SK-N-SH (cell line): ENCODE data around the gene TBC1D21. TPM values are rescaled to one million over a fixed set of nuclear protein-coding genes. Genes with fewer than 3 reads are reported as not detected.
A peak's percentile ranks its signal among the peaks of the same experiment; 100 is the strongest.

Experiments
- CTCF ChIA-PET: fragments of 300-600, 350-600 bp; formaldehyde crosslinking; extraction: SDS; loops from one replicate; lab custom pipeline; 2021; lab: Yijun Ruan, JAX
- POLR2A ChIA-PET: fragments of 350-600 bp; sonication (Branson Sonifier 250); formaldehyde crosslinking; extraction: SDS; loops from one replicate; lab custom pipeline; 2020; ENCODE audit warnings: antibody characterized with exemption, inconsistent platforms; lab: Yijun Ruan, JAX
- DNase-seq: peaks from one replicate; pipeline ENCODE4 v3.0.0; 2012
- H2AFZ ChIP-seq: fragments of 200-600 bp; sonication (generic); 2 replicates; pipeline ENCODE4 v1.8.1; 2016; ENCODE audit warnings: antibody characterized with exemption, mild to moderate bottlenecking, low read depth
- H3F3A ChIP-seq: fragments of 200-600 bp; sonication (generic); replicated peaks from 2 replicates; pipeline ENCODE3; 2016; ENCODE audit warnings: antibody characterized with exemption, mild to moderate bottlenecking; ENCODE audit not compliant: insufficient read depth
- H3K27ac ChIP-seq, 2 experiments: fragments of 200-500 bp in 1 of 2; fragments of 200-600 bp in 1 of 2; sonication (Bioruptor generic) in 1 of 2; sonication (generic), shearing (Covaris generic) in 1 of 2; 2 replicates each; pipeline versions ENCODE4 v1.5.1 to v1.6.1; 2014 to 2016; ENCODE audit warnings: low read depth in 2 of 2, inconsistent platforms in 1 of 2, low read length in 1 of 2, mild to moderate bottlenecking in 1 of 2, mixed read lengths in 1 of 2
- H3K27me3 ChIP-seq: fragments of 200-600 bp; sonication (generic), shearing (Covaris generic); 2 replicates; pipeline ENCODE4 v1.6.1; 2016; ENCODE audit warnings: mixed run types; ENCODE audit not compliant: insufficient read depth
- H3K36me3 ChIP-seq, 2 experiments: fragments of 200-500 bp in 1 of 2; fragments of 200-600 bp in 1 of 2; sonication (Bioruptor generic) in 1 of 2; sonication (generic) in 1 of 2; replicated peaks in 1 of 2; 2 replicates each; pipeline versions ENCODE3 to v1.5.1; 2014 to 2016; ENCODE audit warnings: low read length in 1 of 2, mild to moderate bottlenecking in 1 of 2; ENCODE audit not compliant: insufficient read depth in 2 of 2, control insufficient read depth in 1 of 2
- H3K4me1 ChIP-seq, 2 experiments: fragments of 200-500 bp in 1 of 2; fragments of 200-600 bp in 1 of 2; sonication (Bioruptor generic) in 1 of 2; sonication (generic), shearing (Covaris generic) in 1 of 2; 2 replicates each; pipeline versions ENCODE4 v1.5.1 to v1.6.1; 2014 to 2016; ENCODE audit warnings: low read depth in 1 of 2, low read length in 1 of 2, mixed run types in 1 of 2; ENCODE audit not compliant: insufficient read depth in 2 of 2, control insufficient read depth in 1 of 2
- H3K4me2 ChIP-seq: fragments of 200-600 bp; sonication (generic), shearing (Covaris generic); 2 replicates; pipeline ENCODE4 v1.6.1; 2017; ENCODE audit warnings: mixed run types
- H3K4me3 ChIP-seq, 2 experiments: fragments of 200-500 bp in 1 of 2; fragments of 200-600 bp in 1 of 2; sonication (Bioruptor generic) in 1 of 2; sonication (generic), shearing (Covaris generic) in 1 of 2; 2 replicates each; pipeline versions ENCODE4 v1.5.1 to v1.8.1; 2014 to 2016; ENCODE audit warnings: low read depth in 2 of 2, inconsistent platforms in 1 of 2, low read length in 1 of 2, mild to moderate bottlenecking in 1 of 2, mixed read lengths in 1 of 2, moderate library complexity in 1 of 2
- H3K79me2 ChIP-seq: fragments of 200-600 bp; sonication (generic); 2 replicates; pipeline ENCODE4 v1.8.1; 2017; ENCODE audit warnings: mild to moderate bottlenecking; ENCODE audit not compliant: insufficient read depth
- H3K9ac ChIP-seq: fragments of 200-600 bp; sonication (generic); 2 replicates; pipeline ENCODE4 v1.6.1; 2017; ENCODE audit warnings: mixed run types
- H3K9me2 ChIP-seq: fragments of 200-600 bp; sonication (generic); 2 replicates; pipeline ENCODE4 v1.6.1; 2017; ENCODE audit warnings: mixed run types
- H3K9me3 ChIP-seq: fragments of 200-600 bp; sonication (generic); 2 replicates; pipeline ENCODE4 v1.6.1; 2017; ENCODE audit warnings: mixed run types, mild to moderate bottlenecking, moderate library complexity
- H4K20me1 ChIP-seq: fragments of 200-600 bp; sonication (generic); 2 replicates; pipeline ENCODE4 v1.6.1; 2017; ENCODE audit warnings: mild to moderate bottlenecking, mixed run types; ENCODE audit not compliant: insufficient read depth
- CTCF ChIP-seq: fragments of 200-600 bp; sonication (generic); IDR thresholded peaks from 2 replicates; pipeline ENCODE4 v1.6.1; 2017; ENCODE audit warnings: antibody characterized with exemption, mild to moderate bottlenecking, moderate library complexity
- EP300 ChIP-seq, 2 experiments: IDR thresholded peaks; 2 replicates each; pipeline versions ENCODE4 v1.4.0 to v1.6.1; 2012; ENCODE audit warnings: borderline replicate concordance in 1 of 2, low read depth in 1 of 2, low read length in 1 of 2
- FOSL2 ChIP-seq: IDR thresholded peaks from 2 replicates; pipeline ENCODE4 v1.4.0; 2012; ENCODE audit warnings: low read depth, mild to moderate bottlenecking, moderate library complexity, borderline replicate concordance
- GABPA ChIP-seq: IDR thresholded peaks from 2 replicates; pipeline ENCODE4 v1.4.0; 2012; ENCODE audit warnings: low read depth, mild to moderate bottlenecking
- IRF3 ChIP-seq: fragments of 150-350 bp; IDR thresholded peaks from 2 replicates; pipeline ENCODE4 v1.6.1; 2016; ENCODE audit warnings: mild to moderate bottlenecking, low read depth, low read length
- MAX ChIP-seq: IDR thresholded peaks from 2 replicates; pipeline ENCODE4 v1.4.0; 2012; ENCODE audit warnings: low read depth
- MXI1 ChIP-seq: IDR thresholded peaks from 2 replicates; pipeline ENCODE4 v1.6.1; 2012; ENCODE audit warnings: mild to moderate bottlenecking, low read depth, low read length, improper control_type of control experiment
- NFIC ChIP-seq: IDR thresholded peaks from 2 replicates; pipeline ENCODE4 v1.4.0; 2012; ENCODE audit warnings: borderline replicate concordance
- REST ChIP-seq: IDR thresholded peaks from 2 replicates; pipeline ENCODE4 v1.6.1; 2012; ENCODE audit warnings: mild to moderate bottlenecking, low read depth, low read length, moderate library complexity
- RFX5 ChIP-seq: IDR thresholded peaks from 2 replicates; pipeline ENCODE4 v1.6.1; 2012; ENCODE audit warnings: mild to moderate bottlenecking, improper control_type of control experiment, low read length
- USF2 ChIP-seq: fragments of 150-350 bp; IDR thresholded peaks from 2 replicates; pipeline ENCODE4 v1.6.1; 2017; ENCODE audit warnings: antibody characterized with exemption, low read length, low read depth, borderline replicate concordance
- YY1 ChIP-seq: IDR thresholded peaks from 2 replicates; pipeline ENCODE4 v1.4.0; 2012; ENCODE audit warnings: low read depth, mild to moderate bottlenecking
- WGBS: methylation state at CpG from one replicate; pipeline ENCODE4 v1.1.6; 2017; ENCODE audit warnings: low lambda C conversion rate; 5-methylcytosine and 5-hydroxymethylcytosine counted together
- polyA plus RNA-seq, 3 experiments: library from polyadenylated mRNA; depleted of rRNA; stranded (reverse); fragments of >200 nt; gene quantifications; 2 replicates each; pipeline ENCODE4 v1.2.3, GENCODE V29; 2012

TBC1D21 gene
- polyA plus RNA-seq, 1 of the 3 experiments (the other 2 are of a cell fraction): not detected

- H3K27me3 ChIP-seq: peaks cover 36% of the 10 kb centered on the region
- H2AFZ ChIP-seq: no peak overlapping the region
Observed at GRCh38 chr15:73844356-73844755, 29.0 kb upstream of the TBC1D21 start.

GRCh38 chr15:73845507-73845906 is 27.9 kb upstream of the TBC1D21 start:
- WGBS: 27% methylated on average over 2 of the region's 2 CpGs
- no peak for TF ChIP-seq REST
- TF ChIP-seq MAX: no peak
- no peak for TF ChIP-seq NFIC
- no peak for TF ChIP-seq GABPA
- Histone ChIP-seq H3K79me2 (no peaks in the 10 kb centered on the region), H3K4me2 (no peak overlapping the region), H3F3A (no peaks in the 10 kb centered on the region), H3K27ac (no peak overlapping the region), H4K20me1 (no peaks in the 10 kb centered on the region), H3K9ac (no peak overlapping the region), H3K9me2 (no peaks in the 10 kb centered on the region), H3K4me3 (no peak overlapping the region), H3K27me3 (peaks cover 25% of the 10 kb centered on the region), H3K36me3 (no peaks in the 10 kb centered on the region), H3K9me3 (no peaks in the 10 kb centered on the region), H2AFZ (no peak overlapping the region), H3K4me1 (peaks cover 0 to 13% of the 10 kb centered on the region in 2 experiments; a peak in 1 of 4 replicates)
- no peak for DNase-seq
- ChIA-PET POLR2A (no interaction called here), CTCF (interaction anchor here (1.5 to 2.3 kb wide), 2 partner anchors 11 to 21 kb away, joined by 3 to 13 read pairs; no protein-coding TSS in a partner anchor)

More at GRCh38 chr15:73844356-73844755, 29.0 kb upstream of the TBC1D21 start:
- 8% methylated on average over 1 of the region's 1 CpG for WGBS
- H3K9me3 ChIP-seq: no peaks in the 10 kb centered on the region
- POLR2A ChIA-PET: no interaction called here
- H3K9ac ChIP-seq: no peak overlapping the region
- no peaks in the 10 kb centered on the region for H3F3A ChIP-seq
- H3K4me1 ChIP-seq: peaks cover 0 to 19% of the 10 kb centered on the region in 2 experiments; a peak in 1 of 4 replicates
- H3K27ac ChIP-seq: no peak overlapping the region
- no peak for DNase-seq
- peak; percentile 17; the same call in 1 of the 2 replicates for TF ChIP-seq FOSL2
- no peak for TF ChIP-seq EP300 (IDR thresholded peaks at IDR 0.05; ENCODE audit: borderline replicate concordance in 1 of 2, low read depth in 1 of 2, low read length in 1 of 2)
- H3K4me2 ChIP-seq: 0 out of 2 replicates have a peak overlapping the region, but pooled peaks have one; percentile 15
- H4K20me1 ChIP-seq: no peaks in the 10 kb centered on the region
- H3K79me2 ChIP-seq: no peaks in the 10 kb centered on the region
- no peaks in the 10 kb centered on the region for H3K36me3 ChIP-seq
- H3K4me3 ChIP-seq: no peak overlapping the region
- CTCF ChIA-PET: interaction anchor here (0.9 to 1.4 kb wide), 2 partner anchors 29 to 64 kb away, joined by 3 to 5 read pairs; partner anchors contain the start of gene TBC1D21
- H3K9me2 ChIP-seq: no peaks in the 10 kb centered on the region

- Histone ChIP-seq H3K27ac (no peak overlapping the region), H4K20me1 (no peaks in the 10 kb centered on the region), H3K27me3 (peaks cover 23% of the 10 kb centered on the region; the same call in 1 of the 2 replicates), H3K9me3 (no peaks in the 10 kb centered on the region), H3K4me3 (no peak overlapping the region), H3K79me2 (no peaks in the 10 kb centered on the region), H3K9ac (no peak overlapping the region), H3K4me1 (peaks cover 0 to 9% of the 10 kb centered on the region in 2 experiments; a peak in 1 of 4 replicates), H3K4me2 (no peak overlapping the region), H3K36me3 (no peaks in the 10 kb centered on the region), H3K9me2 (no peaks in the 10 kb centered on the region), H2AFZ (no peak overlapping the region), H3F3A (no peaks in the 10 kb centered on the region)
- CTCF ChIA-PET: interaction anchor here (1.5 to 2.3 kb wide), 2 partner anchors 10 to 20 kb away, joined by 3 to 13 read pairs; no protein-coding TSS in a partner anchor
- POLR2A ChIA-PET: no interaction called here
- no peak for DNase-seq
- no peak for TF ChIP-seq CTCF
- TF ChIP-seq IRF3: no peak
- TF ChIP-seq EP300 (IDR thresholded peaks at IDR 0.05; ENCODE audit: borderline replicate concordance in 1 of 2, low read depth in 1 of 2, low read length in 1 of 2): no peak
- TF ChIP-seq YY1: no peak
- no peak for TF ChIP-seq USF2
- no peak for TF ChIP-seq FOSL2
- no peak for TF ChIP-seq MXI1
- no peak for TF ChIP-seq RFX5
- WGBS: 40% methylated on average over 3 of the region's 3 CpGs
Observed at GRCh38 chr15:73845907-73846306, 27.5 kb upstream of the TBC1D21 start.
